GM12801 (cell line): ENCODE data around the gene SDF4.

Source experiments
- CTCF ChIP-seq: IDR thresholded peaks from one replicate; pipeline ENCODE4 v1.5.1; 2011; ENCODE audit warnings: control low read depth; ENCODE audit not compliant: insufficient read length; ENCODE audit errors: extremely low read depth

SDF4 gene

GRCh38 chr1:1231400-1232207 is at the start of gene SDF4:
Gene SDF4, minus strand, starts transcription at chr1:1232001. Its CDS starts 3,229 bp downstream, at chr1:1228772.
- TF ChIP-seq CTCF: no peak

GRCh38 chr1:1280782-1281481 is 49.1 kb upstream of the SDF4 start:
- no peak for TF ChIP-seq CTCF

GRCh38 chr1:1279028-1279427 is 47.2 kb upstream of the SDF4 start:
- TF ChIP-seq CTCF: no peak

GRCh38 chr1:1278620-1279019 is 46.8 kb upstream of the SDF4 start:
- no peak for TF ChIP-seq CTCF

- TF ChIP-seq CTCF: no peak
These were observed 44.0 kb upstream of the SDF4 start for GRCh38 chr1:1275836-1276235.

- TF ChIP-seq CTCF: no peak
These were observed 43.2 kb upstream of the SDF4 start for GRCh38 chr1:1274931-1275431.

GRCh38 chr1:1274299-1274930 is 42.6 kb upstream of the SDF4 start:
- no peak for TF ChIP-seq CTCF
